OCI-LY3 (cell line): ENCODE measurements around the gene COMMD8.

Experiments
- EZH2phosphoT487 ChIP-seq: fragments of 200-600 bp; shearing (Covaris generic); IDR thresholded peaks from 2 replicates; pipeline ENCODE4 v1.6.1; 2018; ENCODE audit warnings: antibody characterized with exemption, mixed run types, low read depth
- TF ChIP-seq, protein P1 (sequence below): fragments of 200-600, 300-600 bp; sonication (generic); IDR thresholded peaks from 2 replicates; pipeline ENCODE4 v1.5.1; 2014; ENCODE audit warnings: antibody characterized with exemption, low read length, low read depth

- TF ChIP-seq, protein P1, sequence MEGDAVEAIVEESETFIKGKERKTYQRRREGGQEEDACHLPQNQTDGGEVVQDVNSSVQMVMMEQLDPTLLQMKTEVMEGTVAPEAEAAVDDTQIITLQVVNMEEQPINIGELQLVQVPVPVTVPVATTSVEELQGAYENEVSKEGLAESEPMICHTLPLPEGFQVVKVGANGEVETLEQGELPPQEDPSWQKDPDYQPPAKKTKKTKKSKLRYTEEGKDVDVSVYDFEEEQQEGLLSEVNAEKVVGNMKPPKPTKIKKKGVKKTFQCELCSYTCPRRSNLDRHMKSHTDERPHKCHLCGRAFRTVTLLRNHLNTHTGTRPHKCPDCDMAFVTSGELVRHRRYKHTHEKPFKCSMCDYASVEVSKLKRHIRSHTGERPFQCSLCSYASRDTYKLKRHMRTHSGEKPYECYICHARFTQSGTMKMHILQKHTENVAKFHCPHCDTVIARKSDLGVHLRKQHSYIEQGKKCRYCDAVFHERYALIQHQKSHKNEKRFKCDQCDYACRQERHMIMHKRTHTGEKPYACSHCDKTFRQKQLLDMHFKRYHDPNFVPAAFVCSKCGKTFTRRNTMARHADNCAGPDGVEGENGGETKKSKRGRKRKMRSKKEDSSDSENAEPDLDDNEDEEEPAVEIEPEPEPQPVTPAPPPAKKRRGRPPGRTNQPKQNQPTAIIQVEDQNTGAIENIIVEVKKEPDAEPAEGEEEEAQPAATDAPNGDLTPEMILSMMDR, result peak; percentile 45
- no peak for TF ChIP-seq EZH2phosphoT487
Measured at GRCh38 chr4:47490550-47490949, 27.0 kb upstream of the COMMD8 start.
